GM21515 (cell line): Measurements from ENCODE around the gene TMEM234.
A peak's percentile ranks its signal among the peaks of the same experiment; 100 is the strongest.
"Not testable (repeated sequence)": the region's sequence is repeated elsewhere in the genome, so short reads cannot be mapped to it uniquely, and the experiment has no call there.

Experiments
- ATAC-seq: cut with Tn5 transposase; IDR thresholded peaks from one replicate; pipeline ENCODE4 v1.9.1; 2021; ENCODE audit not compliant: unreplicated experiment

TMEM234 gene

DNA sequence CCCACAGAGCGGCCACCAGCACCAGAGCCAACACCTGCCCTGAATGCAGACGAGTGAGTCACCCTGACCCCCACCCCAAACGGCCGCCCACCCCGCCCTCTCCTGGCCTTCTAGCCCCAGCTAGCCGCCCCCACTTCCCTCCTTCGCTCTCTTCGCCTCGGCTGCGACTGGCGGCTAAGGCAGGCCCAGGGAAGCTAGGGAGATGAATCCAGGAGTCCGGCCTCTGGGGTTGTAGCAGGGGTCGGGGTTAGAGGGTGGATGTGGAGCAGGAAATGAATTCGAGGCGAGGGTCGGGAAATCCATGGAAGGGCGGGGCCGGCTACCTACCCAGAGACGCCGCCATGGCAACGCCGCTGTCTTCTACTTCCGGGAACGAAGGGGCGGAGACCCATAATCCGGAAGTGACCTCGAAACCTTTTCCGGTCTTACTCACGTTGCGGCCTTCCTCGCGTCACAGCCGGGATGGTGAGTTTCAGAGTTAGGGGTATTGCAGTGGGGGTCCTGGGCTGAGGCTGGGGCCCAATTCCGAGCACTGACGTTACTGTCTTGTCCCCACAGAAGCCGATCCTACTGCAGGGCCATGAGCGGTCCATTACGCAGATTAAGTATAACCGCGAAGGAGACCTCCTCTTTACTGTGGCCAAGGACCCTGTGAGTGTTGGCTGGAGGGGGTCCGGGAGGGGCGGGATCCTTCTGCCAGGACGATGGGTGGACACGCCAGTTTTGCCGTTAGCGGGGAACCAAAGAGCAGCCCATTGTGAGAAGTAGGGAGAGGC, at the start of gene TMEM234, which contains the start of gene EIF3I:
Gene TMEM234, minus strand, starts transcription at position 374 of the 776 bp plus-strand sequence. Its CDS starts 31 bp downstream, at position 343.
Gene EIF3I, plus strand, starts transcription at position 428 of the 776 bp plus-strand sequence. Its CDS starts 35 bp downstream, at position 463.
- ATAC-seq: peak; percentile 88

DNA sequence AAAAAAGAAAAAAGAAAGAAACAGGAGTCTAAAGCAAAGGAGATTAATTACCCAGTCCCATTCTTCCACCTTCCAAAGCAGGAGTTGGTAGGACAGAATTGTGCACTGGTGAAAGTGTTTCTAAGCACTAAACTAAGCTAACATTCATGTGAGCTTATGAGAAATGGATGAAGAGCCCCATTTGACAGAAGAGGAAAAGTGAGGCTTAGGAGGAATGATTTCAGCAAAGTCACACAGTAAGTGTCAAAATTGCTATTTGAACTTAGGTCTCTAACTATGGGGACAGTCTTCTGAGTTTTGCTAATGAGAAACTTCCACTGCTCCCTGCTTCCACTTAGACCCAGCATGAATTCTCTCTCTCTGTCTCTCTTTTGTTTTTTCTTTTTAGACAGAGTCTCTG, 47.6 kb upstream of the TMEM234 start:
- ATAC-seq: no peak

DNA sequence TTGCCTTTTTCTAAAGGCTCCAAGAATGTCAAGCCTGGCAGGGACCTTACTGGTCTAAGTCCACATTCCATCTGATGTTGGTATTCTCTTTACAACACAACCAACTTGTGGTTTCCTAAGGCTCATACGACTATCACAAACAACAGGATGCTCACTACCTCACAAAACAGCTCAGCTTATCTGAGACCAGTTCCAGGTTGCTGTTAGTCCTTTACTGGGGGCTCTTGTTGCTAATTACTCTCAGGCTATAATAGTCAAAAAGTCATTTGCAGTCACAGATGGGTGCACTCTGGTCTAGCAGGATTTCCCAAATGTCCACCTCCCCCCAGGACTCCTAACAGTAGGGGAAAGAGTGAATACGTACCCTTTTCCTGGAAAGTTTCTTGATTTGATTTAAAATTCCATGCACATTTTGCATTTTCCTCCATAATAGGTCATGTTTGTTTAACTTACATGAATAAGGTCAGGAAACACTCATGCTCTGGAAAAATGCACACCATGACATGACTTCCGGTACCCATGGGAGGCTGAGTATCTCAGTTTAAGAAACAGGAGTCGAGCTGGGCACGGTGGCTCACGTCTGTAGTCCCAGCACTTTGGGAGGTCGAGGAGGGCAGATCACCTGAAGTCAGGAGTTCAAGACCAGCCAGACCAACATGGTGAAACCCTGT, 44.9 kb upstream of the TMEM234 start:
- ATAC-seq: no peak

DNA sequence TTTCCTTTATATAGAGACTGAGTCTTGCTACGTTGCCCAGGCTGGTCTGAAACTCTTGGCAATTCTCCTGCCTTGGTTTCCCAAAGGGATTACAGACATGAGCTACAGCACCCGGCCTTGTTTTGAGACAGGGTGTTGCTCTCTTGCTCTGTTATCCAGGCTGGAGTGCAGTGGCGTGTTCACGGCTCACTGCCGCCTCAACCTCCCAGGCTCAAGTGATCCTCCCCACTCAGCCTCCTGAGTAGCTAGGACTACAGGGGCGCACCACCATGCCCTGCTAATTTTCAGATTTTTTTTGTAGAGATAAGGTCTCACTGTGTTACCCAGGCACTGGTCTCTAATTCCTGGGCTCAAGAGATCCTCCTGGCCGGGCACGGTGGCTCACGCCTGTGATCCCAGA, 43.7 kb upstream of the TMEM234 start:
- no peak for ATAC-seq

DNA sequence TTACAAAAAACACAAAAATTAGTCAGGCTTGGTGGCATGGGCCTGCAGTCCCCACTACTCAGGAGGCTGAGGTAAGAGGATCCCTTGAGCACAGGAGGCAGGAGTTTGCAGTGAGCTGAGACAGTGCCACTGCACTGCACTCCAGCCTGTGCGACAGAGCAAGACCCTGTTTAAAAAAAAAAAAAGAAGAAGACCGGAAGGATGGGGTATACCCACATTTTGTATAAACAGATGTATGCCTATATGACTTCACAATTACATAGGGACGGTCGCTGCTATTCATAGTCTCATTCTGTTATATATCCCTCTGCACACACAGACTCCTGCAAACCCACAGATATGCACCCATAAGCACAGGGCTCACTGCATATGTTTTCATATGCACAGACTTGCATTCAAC, 41.6 kb upstream of the TMEM234 start:
- no peak for ATAC-seq

DNA sequence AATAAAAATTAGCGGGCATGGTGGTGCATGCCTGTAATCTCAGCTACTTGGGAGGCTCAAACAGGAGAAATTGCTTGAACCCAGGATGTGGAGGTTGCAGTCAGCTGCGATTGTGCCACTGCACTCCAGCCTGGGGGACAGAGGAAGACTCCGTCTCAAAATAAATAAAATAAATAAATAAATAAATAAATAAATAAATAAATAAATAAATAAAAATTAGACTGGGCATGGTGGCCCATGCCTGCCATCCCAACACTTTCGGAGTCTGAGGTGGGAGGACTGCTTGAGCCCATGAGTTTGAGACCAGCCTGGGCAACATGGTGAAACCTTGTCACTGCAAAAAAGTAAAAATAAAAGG, 41.1 kb upstream of the TMEM234 start:
- not testable (repeated sequence) for ATAC-seq

DNA sequence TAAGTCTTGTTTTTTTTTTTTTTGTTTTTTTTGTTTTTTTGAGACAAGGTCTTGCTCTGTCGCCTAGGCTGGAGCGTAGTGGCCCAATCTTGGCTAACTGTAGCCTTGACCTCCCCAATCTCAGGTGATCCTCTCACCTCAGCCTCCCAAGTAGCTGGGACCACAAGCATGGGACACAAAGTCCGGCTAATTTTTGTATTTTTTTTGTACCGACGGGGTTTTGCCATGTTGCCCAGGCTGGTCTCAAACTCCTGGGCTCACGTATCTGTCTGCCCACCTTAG, 35.0 kb upstream of the TMEM234 start:
- ATAC-seq: no peak

DNA sequence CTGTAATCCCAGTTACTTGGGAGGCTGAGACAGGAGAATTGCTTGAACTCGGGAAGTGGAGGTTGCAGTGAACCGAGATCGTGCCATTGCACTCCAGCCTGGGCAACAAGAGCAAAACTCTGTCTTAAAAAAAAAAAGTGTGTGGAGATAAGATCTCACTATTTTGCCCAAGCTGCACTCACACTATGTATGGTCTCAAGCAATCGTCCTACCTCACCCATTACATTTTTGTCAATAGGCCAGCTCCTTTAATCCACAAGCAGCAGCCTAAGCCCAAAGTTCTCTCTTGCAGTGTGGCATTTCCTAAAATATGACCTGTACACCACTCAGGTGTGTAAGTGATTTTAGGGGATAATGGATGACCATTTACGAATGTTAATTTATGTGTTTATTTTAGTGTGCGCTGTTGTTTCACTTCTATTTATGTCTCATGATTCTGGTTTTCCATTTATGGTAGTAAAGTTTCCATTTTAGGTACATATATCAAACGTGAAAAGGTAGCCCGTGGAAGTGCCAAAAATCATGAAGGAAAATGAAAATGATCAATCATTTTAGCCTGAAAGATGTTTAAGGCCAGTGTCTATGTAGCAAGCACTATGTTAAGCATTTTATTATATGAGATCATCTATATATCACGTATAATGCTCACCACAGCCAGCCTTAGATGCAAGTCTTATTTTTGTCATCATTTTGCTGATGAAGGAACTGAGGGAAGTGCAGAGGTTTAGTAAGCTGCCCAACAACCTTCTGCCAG, 34.5 kb upstream of the TMEM234 start:
- no peak for ATAC-seq

DNA sequence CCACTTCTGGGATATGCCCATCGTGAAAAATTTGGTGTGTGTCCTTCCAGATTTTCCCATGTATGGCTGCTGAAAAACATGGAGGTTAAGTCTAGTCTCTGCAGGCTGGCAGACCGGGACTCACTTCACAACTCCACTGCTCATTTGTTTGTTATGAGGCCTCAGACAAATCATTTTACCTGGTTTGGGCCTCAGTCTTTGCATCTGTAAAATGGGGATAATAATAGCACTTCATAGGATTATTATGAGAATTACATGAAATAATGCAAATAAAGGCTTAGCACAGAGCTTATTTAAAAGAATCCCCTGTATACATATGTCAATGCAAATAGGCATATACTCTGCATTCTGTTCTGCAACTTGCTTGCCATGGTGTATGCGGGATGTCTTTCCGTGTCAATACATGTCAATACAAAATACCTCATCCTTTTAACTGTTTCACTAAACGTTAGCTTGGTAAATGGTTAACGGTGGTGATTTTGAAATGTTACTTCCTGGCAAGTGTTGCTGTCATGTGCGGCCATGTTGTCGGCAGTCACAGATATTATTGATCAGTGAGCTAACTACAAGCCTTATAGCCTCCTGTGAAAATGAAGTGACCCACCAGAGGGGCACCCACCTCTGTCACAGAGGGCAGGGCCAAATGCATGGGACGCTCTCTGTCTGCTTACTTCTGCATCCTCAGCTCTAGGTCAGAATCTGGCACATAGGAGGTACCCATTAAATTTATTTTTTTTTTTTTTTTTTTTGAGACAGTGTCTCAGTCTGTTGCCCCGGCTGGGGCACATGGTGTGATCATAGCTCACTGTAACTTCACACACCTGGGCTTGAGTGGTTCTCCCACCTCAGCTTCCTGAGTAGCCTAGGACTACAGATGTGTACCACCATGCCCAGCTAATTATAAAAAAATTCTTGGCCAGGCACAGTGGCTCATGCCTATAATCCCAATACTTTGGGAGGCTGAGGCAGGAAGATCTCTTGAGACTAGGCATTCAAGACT, 33.2 kb upstream of the TMEM234 start:
- ATAC-seq: no peak

DNA sequence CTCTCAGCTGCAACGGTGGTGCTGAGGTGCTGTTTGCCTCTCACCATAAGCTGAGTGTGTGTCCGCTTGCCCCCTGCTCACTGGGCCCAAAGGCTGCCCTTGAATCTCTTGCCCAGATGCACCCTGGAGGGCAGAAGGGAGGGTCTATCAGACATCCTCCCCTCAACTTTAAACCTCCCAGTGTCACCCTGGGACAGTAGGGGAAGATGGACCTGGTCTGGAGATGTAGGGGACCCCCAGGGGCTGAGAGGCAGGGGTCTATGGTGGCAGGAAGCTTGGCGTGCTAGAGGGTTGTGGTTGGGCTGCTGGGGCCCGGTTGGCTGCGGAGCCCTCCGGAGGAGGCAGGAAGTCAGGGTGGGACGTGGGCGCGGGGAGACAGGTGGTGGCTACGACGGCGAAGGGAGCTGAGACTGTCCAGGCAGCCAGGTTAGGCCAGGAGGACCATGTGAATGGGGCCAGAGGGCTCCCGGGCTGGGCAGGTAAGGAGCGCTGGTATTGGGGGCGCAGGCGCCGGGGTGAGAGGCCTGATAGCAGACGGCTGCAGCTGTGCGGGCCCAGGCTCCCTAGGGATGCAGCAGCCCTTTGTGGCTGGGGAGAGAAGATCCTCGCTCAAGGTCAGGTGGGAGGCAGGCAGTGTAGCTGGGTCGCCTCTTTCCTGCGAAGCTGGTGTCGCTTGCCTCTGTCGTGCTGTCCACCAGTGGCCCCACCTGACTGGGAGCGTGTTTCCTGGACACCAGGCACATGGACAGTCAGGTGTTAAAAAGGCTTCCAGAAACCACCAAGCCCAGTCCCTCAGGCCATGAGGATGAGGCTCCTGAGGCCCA, 29.0 kb upstream of the TMEM234 start, which contains the start of gene LCK:
Gene LCK, plus strand, starts transcription at position 373 of the 824 bp plus-strand sequence. CDS start 23,065 bp downstream, outside the sequence.
- no peak for ATAC-seq

DNA sequence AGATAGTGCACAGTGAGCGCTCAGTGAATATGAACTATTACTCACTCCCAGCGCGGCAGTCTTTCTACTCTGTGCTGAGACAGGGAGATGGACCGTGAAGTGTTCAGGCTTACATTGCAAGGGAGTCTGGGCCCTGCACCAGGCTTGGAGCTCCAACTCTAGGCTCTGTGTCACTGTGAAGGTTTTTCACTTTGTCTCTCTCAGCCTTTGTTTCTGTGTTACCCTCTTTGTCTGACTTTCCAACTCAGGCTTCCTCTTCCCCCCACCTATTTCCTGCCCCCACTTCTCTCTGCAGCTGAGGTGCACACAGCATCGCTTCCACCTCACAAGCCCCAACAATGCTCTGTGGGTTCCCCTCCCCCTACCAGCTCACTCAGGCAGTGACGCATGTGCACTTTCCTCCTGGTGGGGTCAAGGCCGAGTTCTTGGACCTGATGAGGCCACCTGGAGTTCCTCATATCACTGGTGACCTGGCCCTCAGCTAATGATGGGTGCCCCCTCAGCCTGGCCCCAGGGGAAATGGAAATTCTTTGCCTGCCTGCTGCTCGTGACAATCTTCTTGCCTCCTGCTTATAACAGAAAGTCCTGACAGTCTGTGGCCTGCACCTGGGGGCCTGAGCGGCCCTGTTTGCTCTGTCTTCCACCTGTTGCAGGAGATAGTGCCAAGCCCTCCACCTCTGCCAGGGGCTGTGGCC, 27.8 kb upstream of the TMEM234 start:
- peak; percentile 61 for ATAC-seq

DNA sequence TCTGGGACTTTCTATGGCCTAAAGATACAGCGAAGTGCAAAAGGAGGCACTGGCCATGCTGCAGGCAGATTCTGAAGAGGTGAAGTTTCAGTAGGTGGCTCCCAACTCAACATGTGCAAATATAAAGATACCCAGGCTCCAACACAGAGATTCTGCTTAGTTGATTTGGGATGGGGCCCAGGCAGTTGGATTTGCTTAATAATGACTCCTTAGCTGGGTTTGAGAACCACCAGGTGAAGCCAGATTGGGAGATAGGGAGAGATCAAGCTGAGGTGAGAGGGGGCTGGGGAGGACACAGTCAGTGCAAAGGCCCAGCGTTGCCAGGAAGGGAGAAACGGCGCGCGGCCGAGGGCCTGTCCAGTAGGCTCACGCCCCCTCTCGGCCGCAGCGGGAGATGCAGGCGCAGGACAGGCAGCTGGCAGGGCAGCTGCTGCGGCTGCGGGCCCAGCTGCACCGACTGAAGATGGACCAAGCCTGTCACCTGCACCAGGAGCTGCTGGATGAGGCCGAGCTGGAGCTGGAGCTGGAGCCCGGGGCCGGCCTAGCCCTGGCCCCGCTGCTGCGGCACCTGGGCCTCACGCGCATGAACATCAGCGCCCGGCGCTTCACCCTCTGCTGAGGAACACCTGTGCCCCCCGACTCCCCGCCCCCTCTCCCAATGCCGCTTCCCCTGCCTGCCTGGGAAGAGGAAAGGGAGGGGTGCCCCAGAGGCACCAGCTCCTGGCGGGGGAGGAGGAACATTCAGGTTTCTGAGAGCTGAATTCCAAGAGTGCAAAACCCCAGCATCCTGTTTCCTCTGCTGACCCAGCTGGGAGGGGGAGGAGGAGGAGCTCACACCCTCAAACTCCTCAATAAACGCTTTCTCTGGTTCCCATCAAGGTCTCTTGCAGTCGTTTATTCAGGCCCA, 26.1 kb upstream of the TMEM234 start:
- peak; percentile 29 for ATAC-seq

DNA sequence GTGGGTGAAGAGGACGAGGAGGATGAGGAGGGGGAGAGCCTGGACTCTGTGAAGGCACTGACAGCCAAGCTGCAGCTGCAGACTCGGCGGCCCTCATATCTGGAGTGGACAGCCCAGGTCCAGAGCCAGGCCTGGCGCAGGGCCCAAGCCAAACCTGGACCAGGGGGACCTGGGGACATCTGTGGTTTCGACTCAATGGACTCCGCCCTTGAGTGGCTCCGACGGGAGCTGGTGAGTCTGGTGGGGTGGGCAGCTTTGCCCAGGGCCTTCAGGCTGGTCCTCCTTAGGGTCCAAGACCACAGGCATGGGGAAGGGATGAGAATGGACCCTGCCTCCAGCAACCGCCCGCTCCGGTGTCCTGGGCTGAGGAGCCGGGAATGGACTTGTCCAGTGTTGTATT, 25.3 kb upstream of the TMEM234 start:
- no peak for ATAC-seq

DNA sequence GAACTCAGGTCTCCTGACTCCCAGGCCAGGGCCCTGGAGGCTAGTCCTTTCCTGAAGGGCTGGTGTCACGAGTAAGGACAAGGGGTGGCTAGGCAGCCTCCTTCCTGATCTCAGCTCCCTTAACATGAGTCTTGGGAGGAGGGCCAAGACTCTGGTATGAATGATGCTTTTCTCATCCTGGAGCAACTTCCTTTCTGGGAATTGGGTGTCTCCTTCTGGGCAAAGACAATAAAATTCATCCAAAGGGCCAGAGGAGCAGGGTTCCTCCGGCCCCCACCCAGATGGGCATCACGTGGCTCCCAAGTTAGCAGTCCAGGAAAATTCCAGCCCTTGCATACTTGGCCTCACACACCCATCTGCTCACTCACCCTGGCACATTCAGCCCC, 24.7 kb upstream of the TMEM234 start, which contains the start of gene FAM167B:
Gene FAM167B, plus strand, starts transcription at position 335 of the 386 bp plus-strand sequence. CDS start 200 bp downstream, outside the sequence.
- no peak for ATAC-seq

DNA sequence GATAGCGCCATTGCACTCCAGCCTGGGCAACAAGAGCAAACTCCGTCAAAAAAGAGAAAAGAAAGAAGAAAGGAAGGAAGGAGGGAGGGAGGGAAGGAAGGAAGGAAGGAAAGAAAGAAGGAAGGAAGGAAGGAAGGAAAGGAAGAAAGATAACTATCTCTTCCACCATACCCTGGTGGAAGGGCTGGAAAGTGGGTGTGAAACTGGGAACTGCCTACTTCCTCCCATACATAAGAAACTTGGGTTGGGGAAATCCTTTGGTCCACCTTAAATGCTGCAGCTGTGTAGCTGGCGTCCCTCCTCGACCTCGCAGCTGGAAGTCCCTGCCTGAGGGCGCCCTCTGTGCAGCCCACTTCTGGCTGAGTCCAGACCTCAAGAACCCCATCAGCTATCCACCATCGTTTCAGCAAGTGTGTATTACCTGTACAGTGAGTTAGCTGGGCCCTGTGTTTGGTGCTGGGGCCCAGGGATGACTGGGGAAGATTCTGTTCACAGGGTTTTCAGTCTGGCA, 20.2 kb upstream of the TMEM234 start:
- no peak for ATAC-seq

DNA sequence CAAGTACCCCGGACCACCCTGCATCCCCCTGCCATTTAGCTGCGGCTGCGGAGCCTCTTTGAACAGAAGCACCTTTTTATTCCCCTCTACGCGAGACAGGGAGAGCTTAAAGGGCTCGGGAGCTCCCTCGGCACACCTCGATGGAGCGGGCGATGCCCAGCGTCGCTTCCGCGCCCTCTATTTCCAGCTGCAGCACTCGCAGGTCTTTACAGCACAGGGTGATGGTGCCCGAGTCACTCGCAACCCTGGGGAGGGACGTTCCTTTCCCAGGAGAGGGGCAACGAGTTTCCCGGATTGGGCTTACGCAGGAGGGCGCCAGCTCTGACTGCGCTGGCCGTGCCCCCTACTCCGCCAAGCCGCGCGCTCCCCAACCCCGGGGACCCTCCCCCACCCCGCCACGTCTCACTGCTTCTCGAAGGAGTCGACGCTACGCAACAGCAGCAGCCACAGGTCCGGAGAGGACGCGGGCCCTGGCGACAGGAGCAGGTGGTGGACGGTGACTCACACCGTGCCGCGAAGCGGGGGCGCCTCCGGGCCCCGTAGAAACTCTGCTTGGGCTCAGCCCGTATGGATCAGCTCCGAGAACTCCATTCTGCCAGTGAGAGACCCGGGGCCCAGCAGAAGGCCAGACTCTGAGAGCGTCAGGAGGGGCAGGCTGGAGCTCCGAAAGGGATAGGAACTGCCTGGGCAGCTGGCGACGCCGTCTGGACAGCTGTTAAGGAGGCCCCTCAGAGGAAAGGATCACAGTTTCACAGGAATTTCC, 19.0 kb upstream of the TMEM234 start:
- no peak for ATAC-seq
